NB4 (cell line): ENCODE data around the gene ADPRM.

ENCODE experiments used
- MAX ChIP-seq: IDR thresholded peaks from 2 replicates; pipeline ENCODE4 v1.6.1; 2011; ENCODE audit warnings: low read depth, low read length
- MYC ChIP-seq: IDR thresholded peaks from 2 replicates; pipeline ENCODE4 v1.6.1; 2011; ENCODE audit warnings: low read depth, low read length
- POLR2A ChIP-seq: IDR thresholded peaks from 2 replicates; pipeline ENCODE4 v1.6.1; 2011; ENCODE audit warnings: mild to moderate bottlenecking; ENCODE audit not compliant: insufficient read length; ENCODE audit errors: extremely low read depth
- TF ChIP-seq, protein P1 (sequence below): IDR thresholded peaks from one replicate; pipeline ENCODE4 v1.5.1; 2012; ENCODE audit warnings: low read depth, low read length

GRCh38 chr17:10758062-10758461 is 60.7 kb downstream of the ADPRM start:
- TF ChIP-seq, protein P1, sequence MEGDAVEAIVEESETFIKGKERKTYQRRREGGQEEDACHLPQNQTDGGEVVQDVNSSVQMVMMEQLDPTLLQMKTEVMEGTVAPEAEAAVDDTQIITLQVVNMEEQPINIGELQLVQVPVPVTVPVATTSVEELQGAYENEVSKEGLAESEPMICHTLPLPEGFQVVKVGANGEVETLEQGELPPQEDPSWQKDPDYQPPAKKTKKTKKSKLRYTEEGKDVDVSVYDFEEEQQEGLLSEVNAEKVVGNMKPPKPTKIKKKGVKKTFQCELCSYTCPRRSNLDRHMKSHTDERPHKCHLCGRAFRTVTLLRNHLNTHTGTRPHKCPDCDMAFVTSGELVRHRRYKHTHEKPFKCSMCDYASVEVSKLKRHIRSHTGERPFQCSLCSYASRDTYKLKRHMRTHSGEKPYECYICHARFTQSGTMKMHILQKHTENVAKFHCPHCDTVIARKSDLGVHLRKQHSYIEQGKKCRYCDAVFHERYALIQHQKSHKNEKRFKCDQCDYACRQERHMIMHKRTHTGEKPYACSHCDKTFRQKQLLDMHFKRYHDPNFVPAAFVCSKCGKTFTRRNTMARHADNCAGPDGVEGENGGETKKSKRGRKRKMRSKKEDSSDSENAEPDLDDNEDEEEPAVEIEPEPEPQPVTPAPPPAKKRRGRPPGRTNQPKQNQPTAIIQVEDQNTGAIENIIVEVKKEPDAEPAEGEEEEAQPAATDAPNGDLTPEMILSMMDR, result no peak
- TF ChIP-seq POLR2A (no peak), MAX (no peak), MYC (no peak)
